HL-60/S4 treated with phorbol 12-myristate 13-acetate at 8.2 ng/mL for 4 days and 3 days (cell line): Measurements from ENCODE around the gene KRT33A.
"Not testable (repeated sequence)": the region's sequence is repeated elsewhere in the genome, so short reads cannot be mapped to it uniquely, and the experiment has no call there.

Source experiments
- in situ Hi-C: fragments of 300-500 bp; cut with MboI; formaldehyde crosslinking; loops from 2 replicates; pipeline ENCODE4 v1.15.0; 2022; ENCODE audit warnings: low sequenced_read_pairs

KRT33A gene

GRCh38 chr17:41350381-41350878 lies at the start of gene KRT33A:
TSS of gene KRT33A (minus strand) at chr17:41350828. CDS start at chr17:41350767, 61 bp downstream.
- in situ Hi-C loops: not testable (repeated sequence)

GRCh38 chr17:41396996-41397660 lies 46.5 kb upstream of the KRT33A start, which contains the start of gene KRT31:
TSS of gene KRT31 (minus strand) at chr17:41397608. CDS start at chr17:41397539, 69 bp downstream.
- in situ Hi-C loops: no loop called here

GRCh38 chr17:41396340-41396739 lies 45.7 kb upstream of the KRT33A start:
- in situ Hi-C loops: no loop called here

- in situ Hi-C loops: no loop called here
These were observed 45.0 kb upstream of the KRT33A start for GRCh38 chr17:41395611-41396010.

- in situ Hi-C loops: not testable (repeated sequence)
These were observed 44.4 kb upstream of the KRT33A start for GRCh38 chr17:41395044-41395443.

- in situ Hi-C loops: no loop called here
These were observed 43.8 kb upstream of the KRT33A start for GRCh38 chr17:41394254-41394996.

GRCh38 chr17:41393826-41394225 lies 43.2 kb upstream of the KRT33A start:
- in situ Hi-C loops: no loop called here

- in situ Hi-C loops: no loop called here
These were observed 42.7 kb upstream of the KRT33A start for GRCh38 chr17:41393294-41393693.

- in situ Hi-C loops: no loop called here
These were observed 41.6 kb upstream of the KRT33A start for GRCh38 chr17:41392278-41392677.

- in situ Hi-C loops: no loop called here
These were observed 40.9 kb upstream of the KRT33A start for GRCh38 chr17:41391535-41391934.

GRCh38 chr17:41390411-41390938 lies 39.8 kb upstream of the KRT33A start:
- in situ Hi-C loops: no loop called here

GRCh38 chr17:41387670-41388069 lies 37.0 kb upstream of the KRT33A start:
- in situ Hi-C loops: no loop called here

- in situ Hi-C loops: no loop called here
These were observed 35.6 kb upstream of the KRT33A start for GRCh38 chr17:41386227-41386626.

GRCh38 chr17:41383690-41384089 lies 33.1 kb upstream of the KRT33A start:
- in situ Hi-C loops: no loop called here

GRCh38 chr17:41382394-41382793 lies 31.8 kb upstream of the KRT33A start:
- in situ Hi-C loops: no loop called here

- in situ Hi-C loops: not testable (repeated sequence)
These were observed 31.3 kb upstream of the KRT33A start, which contains the start of gene KRT34 for GRCh38 chr17:41381943-41382342. TSS of gene KRT34 (minus strand) at chr17:41382306. CDS start at chr17:41382246, 60 bp downstream.

- in situ Hi-C loops: not testable (repeated sequence)
These were observed 29.5 kb upstream of the KRT33A start for GRCh38 chr17:41380091-41380490.

- in situ Hi-C loops: no loop called here
These were observed 26.9 kb upstream of the KRT33A start for GRCh38 chr17:41377546-41377945.

GRCh38 chr17:41369713-41370112 lies 19.1 kb upstream of the KRT33A start, which contains the start of gene KRT33B:
TSS of gene KRT33B (minus strand) at chr17:41369813. CDS start at chr17:41369750, 63 bp downstream.
- in situ Hi-C loops: no loop called here

GRCh38 chr17:41369023-41369422 lies 18.4 kb upstream of the KRT33A start:
- in situ Hi-C loops: no loop called here

GRCh38 chr17:41367426-41368075 lies 16.9 kb upstream of the KRT33A start:
- in situ Hi-C loops: no loop called here
